GM23248 (cell line): ENCODE data around the gene CORO2A.

ENCODE experiments used
- EZH2 ChIP-seq: fragments of 200-600 bp; sonication (generic); IDR thresholded peaks from 2 replicates; pipeline ENCODE4 v1.6.1; 2018; ENCODE audit warnings: antibody characterized with exemption, mild to moderate bottlenecking; ENCODE audit not compliant: insufficient read depth, poor library complexity, severe bottlenecking
- EZH2phosphoT487 ChIP-seq: fragments of 200-600 bp; sonication (generic); IDR thresholded peaks from 2 replicates; pipeline ENCODE4 v1.6.1; 2018; ENCODE audit warnings: antibody characterized with exemption, moderate library complexity, mild to moderate bottlenecking, low read depth; ENCODE audit not compliant: insufficient read depth

- TF ChIP-seq EZH2phosphoT487 (no peak), EZH2 (no peak)
Observed at GRCh38 chr9:98075332-98075805, 117.1 kb downstream of the CORO2A start.
